Adipocyte (in vitro differentiated cells): Measurements from ENCODE around the gene SERTAD1.
A peak's percentile ranks its signal among the peaks of the same experiment; 100 is the strongest.

Source experiments
- DNase-seq: peaks from one replicate; pipeline ENCODE4 v3.0.0-alpha.2; 2015; ENCODE audit warnings: low read depth
- H3K27me3 ChIP-seq: replicated peaks from 2 replicates; pipeline ENCODE4 v1.7.0; 2013; ENCODE audit warnings: mild to moderate bottlenecking, low read length, moderate library complexity; ENCODE audit not compliant: control insufficient read depth, insufficient read depth
- H3K36me3 ChIP-seq: 2 replicates; pipeline ENCODE4 v1.7.0; 2013; ENCODE audit warnings: low read length, mild to moderate bottlenecking, moderate library complexity; ENCODE audit not compliant: control insufficient read depth, insufficient read depth, severe bottlenecking
- H3K4me1 ChIP-seq: 2 replicates; pipeline ENCODE4 v1.7.0; 2013; ENCODE audit warnings: mild to moderate bottlenecking, low read length, moderate library complexity; ENCODE audit not compliant: control insufficient read depth, insufficient read depth
- H3K4me3 ChIP-seq: 2 replicates; pipeline ENCODE4 v1.7.0; 2013; ENCODE audit warnings: mild to moderate bottlenecking, low read length, moderate library complexity
- H3K9ac ChIP-seq: 2 replicates; pipeline ENCODE4 v1.7.0; 2013; ENCODE audit warnings: mild to moderate bottlenecking, low read length, moderate library complexity
- H3K9me3 ChIP-seq: 2 replicates; pipeline ENCODE4 v1.7.0; 2013; ENCODE audit warnings: mild to moderate bottlenecking, low read length, moderate library complexity; ENCODE audit not compliant: control insufficient read depth

SERTAD1 gene

GRCh38 chr19:40449506-40449905 lies 23.7 kb upstream of the SERTAD1 start:
- Histone ChIP-seq H3K4me3 (no peak overlapping the region), H3K9ac (no peak overlapping the region), H3K9me3 (no peaks in the 10 kb centered on the region), H3K27me3 (no peaks in the 10 kb centered on the region), H3K4me1 (peaks cover 15% of the 10 kb centered on the region), H3K36me3 (peaks cover 8% of the 10 kb centered on the region)
- no peak for DNase-seq

GRCh38 chr19:40446263-40446784 lies 20.5 kb upstream of the SERTAD1 start:
- no peak overlapping the region for H3K4me3 ChIP-seq
- H3K9ac ChIP-seq, result no peak overlapping the region
- no peak for DNase-seq
- H3K4me1 ChIP-seq, result peaks cover 28% of the 10 kb centered on the region
- H3K9me3 ChIP-seq, result no peaks in the 10 kb centered on the region
- peaks cover 14% of the 10 kb centered on the region for H3K36me3 ChIP-seq
- no peaks in the 10 kb centered on the region for H3K27me3 ChIP-seq

- no peak overlapping the region for H3K4me3 ChIP-seq
- H3K27me3 ChIP-seq, result no peaks in the 10 kb centered on the region
- peaks cover 19% of the 10 kb centered on the region for H3K36me3 ChIP-seq
- DNase-seq, result no peak
- H3K4me1 ChIP-seq, result peaks cover 28% of the 10 kb centered on the region
- H3K9me3 ChIP-seq, result no peaks in the 10 kb centered on the region
- H3K9ac ChIP-seq, result peak overlapping the region; percentile 4
Measured at GRCh38 chr19:40445780-40446262, 20.0 kb upstream of the SERTAD1 start.

- H3K9ac ChIP-seq, result peak overlapping the region; percentile 100
- DNase-seq, result no peak
- peaks cover 37% of the 10 kb centered on the region for H3K4me1 ChIP-seq
- no peaks in the 10 kb centered on the region for H3K27me3 ChIP-seq
- no peaks in the 10 kb centered on the region for H3K9me3 ChIP-seq
- peaks cover 28% of the 10 kb centered on the region for H3K36me3 ChIP-seq
- H3K4me3 ChIP-seq, result peak overlapping the region; percentile 100
Measured at GRCh38 chr19:40444825-40445312, 19.1 kb upstream of the SERTAD1 start.

GRCh38 chr19:40444000-40444824 lies 18.4 kb upstream of the SERTAD1 start, which contains the start of gene SERTAD3:
SERTAD3 (minus strand) TSS chr19:40444335; CDS start chr19:40442080, 2,255 bp downstream.
- no peaks in the 10 kb centered on the region for H3K27me3 ChIP-seq
- no peaks in the 10 kb centered on the region for H3K9me3 ChIP-seq
- peaks cover 28% of the 10 kb centered on the region for H3K36me3 ChIP-seq
- peak; percentile 99 for DNase-seq
- H3K4me3 ChIP-seq, result peak within 1 kb of the TSS; percentile 100
- peaks cover 37% of the 10 kb centered on the region for H3K4me1 ChIP-seq
- H3K9ac ChIP-seq, result peak within 1 kb of the TSS; percentile 100

GRCh38 chr19:40443131-40443999 lies 17.6 kb upstream of the SERTAD1 start:
- Histone ChIP-seq H3K9me3 (no peaks in the 10 kb centered on the region), H3K4me1 (peaks cover 37% of the 10 kb centered on the region)
- peak; percentile 100 for DNase-seq

GRCh38 chr19:40442328-40443130 lies 16.7 kb upstream of the SERTAD1 start:
- no peak for DNase-seq
- peak overlapping the region; percentile 92 for H3K9ac ChIP-seq
- H3K27me3 ChIP-seq, result no peaks in the 10 kb centered on the region

More at GRCh38 chr19:40443131-40443999, 17.6 kb upstream of the SERTAD1 start:
- H3K9ac ChIP-seq, result peak overlapping the region; percentile 100
- no peaks in the 10 kb centered on the region for H3K27me3 ChIP-seq
- peaks cover 24% of the 10 kb centered on the region for H3K36me3 ChIP-seq
- H3K4me3 ChIP-seq, result peak overlapping the region; percentile 100

GRCh38 chr19:40441719-40442253 lies 16.0 kb upstream of the SERTAD1 start:
- Histone ChIP-seq H3K9me3 (no peaks in the 10 kb centered on the region), H3K4me1 (peaks cover 37% of the 10 kb centered on the region), H3K9ac (peak overlapping the region; percentile 92), H3K4me3 (peak overlapping the region; percentile 100), H3K36me3 (peaks cover 20% of the 10 kb centered on the region), H3K27me3 (no peaks in the 10 kb centered on the region)
- no peak for DNase-seq

More at GRCh38 chr19:40442328-40443130, 16.7 kb upstream of the SERTAD1 start:
- Histone ChIP-seq H3K36me3 (peaks cover 21% of the 10 kb centered on the region), H3K9me3 (no peaks in the 10 kb centered on the region), H3K4me1 (peaks cover 37% of the 10 kb centered on the region), H3K4me3 (peak overlapping the region; percentile 100)

GRCh38 chr19:40438284-40438683 lies 12.5 kb upstream of the SERTAD1 start:
- Histone ChIP-seq H3K9me3 (no peaks in the 10 kb centered on the region), H3K36me3 (peaks cover 20% of the 10 kb centered on the region), H3K4me3 (no peak overlapping the region), H3K27me3 (no peaks in the 10 kb centered on the region), H3K9ac (no peak overlapping the region), H3K4me1 (peaks cover 32% of the 10 kb centered on the region)
- DNase-seq, result no peak
